ENCODE results near the gene TSPO2.

The TSPO2 gene

GRCh38 chr6:41027799-41028560 is 14.3 kb upstream of the TSPO2 start:
- DNase-seq (ENCODE audit: low spot score): peak; percentile 86

- no peak for DNase-seq (ENCODE audit: low spot score)
Observed at GRCh38 chr6:41028561-41029412, 13.5 kb upstream of the TSPO2 start.

GRCh38 chr6:41032830-41033229 is 9.4 kb upstream of the TSPO2 start:
- no peak for DNase-seq (ENCODE audit: low spot score)

GRCh38 chr6:41033776-41034175 is 8.5 kb upstream of the TSPO2 start:
- DNase-seq (ENCODE audit: low spot score): no peak

- no peak for DNase-seq (ENCODE audit: low spot score)
Observed at GRCh38 chr6:41036186-41036585, 6.1 kb upstream of the TSPO2 start.

GRCh38 chr6:41036601-41037000 is 5.7 kb upstream of the TSPO2 start:
- DNase-seq (ENCODE audit: low spot score): no peak

- DNase-seq (ENCODE audit: low spot score): no peak
Observed at GRCh38 chr6:41037107-41037900, 5.0 kb upstream of the TSPO2 start.

- DNase-seq (ENCODE audit: low spot score): no peak
Observed at GRCh38 chr6:41038205-41038604, 4.1 kb upstream of the TSPO2 start.

- DNase-seq (ENCODE audit: low spot score): peak; percentile 65
Observed at GRCh38 chr6:41039060-41039998, 2.9 kb upstream of the TSPO2 start, which contains the start of gene UNC5CL. Gene UNC5CL, minus strand, starts transcription at chr6:41039221. Its CDS starts 4,147 bp downstream, at chr6:41035074.

- DNase-seq (ENCODE audit: low spot score): no peak
Observed at GRCh38 chr6:41040101-41040939, 1.9 kb upstream of the TSPO2 start.

- DNase-seq (ENCODE audit: low spot score): no peak
Observed at GRCh38 chr6:41040940-41041536, 1.2 kb upstream of the TSPO2 start.

- DNase-seq (ENCODE audit: low spot score): no peak
Observed at GRCh38 chr6:41043151-41043550, 884 bp downstream of the TSPO2 start.

GRCh38 chr6:41045664-41046063 is 3.4 kb downstream of the TSPO2 start:
- no peak for DNase-seq (ENCODE audit: low spot score)

GRCh38 chr6:41046084-41046483 is 3.8 kb downstream of the TSPO2 start:
- DNase-seq (ENCODE audit: low spot score): no peak

GRCh38 chr6:41047306-41047705 is 5.0 kb downstream of the TSPO2 start:
- no peak for DNase-seq (ENCODE audit: low spot score)

GRCh38 chr6:41047745-41048732 is 5.8 kb downstream of the TSPO2 start:
- no peak for DNase-seq (ENCODE audit: low spot score)

- no peak for DNase-seq (ENCODE audit: low spot score)
Observed at GRCh38 chr6:41049521-41049920, 7.3 kb downstream of the TSPO2 start.

GRCh38 chr6:41049955-41050354 is 7.7 kb downstream of the TSPO2 start:
- no peak for DNase-seq (ENCODE audit: low spot score)

- no peak for DNase-seq (ENCODE audit: low spot score)
Observed at GRCh38 chr6:41050536-41050935, 8.3 kb downstream of the TSPO2 start.

All from NAMALWA (cell line).